GM21390 (cell line): ENCODE measurements around the gene NIT1.

Experiments used
- ATAC-seq: cut with Tn5 transposase; IDR thresholded peaks from one replicate; pipeline ENCODE4 v1.9.1; 2021; ENCODE audit not compliant: unreplicated experiment

The NIT1 gene

GRCh38 chr1:161117759-161118581 lies at the start of gene NIT1, which contains the start of gene PFDN2:
Gene NIT1, plus strand, starts transcription at chr1:161118105. Its CDS starts 72 bp downstream, at chr1:161118177.
Gene PFDN2, minus strand, starts transcription at chr1:161118037. Its CDS starts 11 bp downstream, at chr1:161118026.
- peak; percentile 77 for ATAC-seq

DNA sequence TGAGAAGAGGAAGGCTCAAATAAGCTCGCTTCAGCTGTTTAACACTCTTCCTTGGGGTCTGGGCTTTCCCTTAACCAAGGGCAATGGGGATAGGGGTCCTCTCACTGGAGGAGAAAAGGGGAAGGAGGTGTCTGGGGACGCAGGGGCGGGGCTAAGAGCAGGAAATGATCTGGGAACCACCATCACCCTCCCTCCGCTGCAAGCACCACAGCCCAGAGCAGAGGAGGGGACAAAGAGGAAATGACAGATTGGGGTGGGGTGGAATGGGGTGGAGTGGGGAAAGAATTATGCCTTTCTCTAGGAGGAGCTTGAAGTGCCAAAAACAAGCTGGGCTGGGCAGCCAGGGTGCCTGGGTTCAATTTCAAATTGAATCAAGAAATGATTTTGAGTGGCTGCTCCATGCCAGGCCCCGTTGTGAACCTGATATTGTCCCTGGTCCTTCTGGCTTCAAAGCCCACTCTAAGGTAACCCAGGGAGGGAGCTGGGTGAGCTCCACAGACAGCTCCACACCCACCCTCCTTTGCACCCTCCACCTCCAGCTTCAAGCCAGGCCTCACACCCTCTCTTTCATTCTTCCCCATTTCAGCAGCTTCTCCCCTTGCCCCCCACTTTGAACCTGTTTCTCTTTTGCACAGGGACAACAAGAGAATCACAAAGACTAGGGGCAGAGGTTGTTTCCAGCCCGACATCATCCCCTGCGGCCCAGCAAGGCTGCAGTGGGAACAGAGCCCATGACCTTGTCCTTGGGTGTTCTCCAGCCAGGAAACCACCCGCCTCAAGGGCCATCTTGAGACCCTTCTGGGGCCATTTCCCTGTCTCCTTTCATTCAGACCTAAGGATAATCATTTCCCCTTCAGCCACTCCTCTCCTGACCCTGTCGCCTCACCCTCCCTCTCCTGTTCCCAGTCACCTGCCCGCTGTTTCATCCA lies 49.3 kb upstream of the NIT1 start:
- ATAC-seq, result peak; percentile 57

GRCh38 chr1:161069241-161069640 lies 48.7 kb upstream of the NIT1 start:
- ATAC-seq, result no peak

DNA sequence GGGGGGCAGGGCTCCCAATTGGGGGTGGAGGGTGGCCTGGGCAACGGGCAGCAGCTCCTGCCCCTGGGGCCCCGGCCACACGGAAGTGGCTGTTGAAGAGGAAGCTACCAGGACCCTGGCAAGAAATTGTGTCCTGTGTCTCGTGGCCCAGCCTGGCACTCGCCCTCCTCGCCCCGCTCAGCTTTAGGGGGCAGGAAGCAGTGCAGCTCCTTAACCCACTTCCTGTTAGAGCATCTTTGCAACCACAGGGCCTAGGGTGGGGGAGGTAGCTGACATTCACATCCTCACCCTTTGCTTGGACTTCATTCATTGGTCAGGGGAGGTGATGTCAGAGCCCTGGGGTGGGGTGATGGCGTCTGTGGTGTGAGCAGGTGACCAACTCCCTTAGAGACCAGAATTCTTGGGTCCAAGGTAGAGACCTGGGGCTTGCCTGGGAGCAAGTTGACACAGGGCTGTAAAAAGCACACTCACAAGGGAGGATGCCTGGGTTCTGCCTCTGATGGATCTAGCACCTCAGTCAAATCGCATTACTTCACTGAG lies 48.1 kb upstream of the NIT1 start, which contains the start of gene ARHGAP30:
Gene ARHGAP30, minus strand, starts transcription at position 161 of the 540 bp plus-strand sequence. CDS start 267 bp downstream, outside the sequence.
- ATAC-seq, result peak; percentile 81

- no peak for ATAC-seq
These were observed 47.1 kb upstream of the NIT1 start for GRCh38 chr1:161070761-161071160.

DNA sequence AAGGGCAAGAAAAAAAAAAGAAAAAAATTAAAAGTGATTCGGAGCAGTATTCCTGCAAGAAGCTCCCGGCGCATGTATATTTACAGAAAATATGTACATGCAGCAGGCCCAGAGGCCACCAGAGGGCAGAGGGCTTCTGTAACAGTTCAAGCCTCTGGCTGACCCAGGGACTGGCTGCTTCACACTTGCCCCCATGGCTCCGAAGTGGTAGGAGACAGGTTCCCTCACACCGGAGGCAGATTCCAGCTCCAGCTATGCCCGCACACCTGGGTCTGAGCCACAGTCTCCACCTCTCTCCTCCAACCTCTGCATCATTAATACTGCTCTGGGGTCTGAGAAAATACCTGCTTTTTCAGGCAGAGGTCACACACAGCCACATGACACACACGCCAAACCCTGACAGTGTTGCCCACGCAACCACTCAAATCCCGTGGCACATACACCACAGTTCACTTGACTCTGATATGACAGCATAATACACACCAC lies 46.0 kb upstream of the NIT1 start:
- no peak for ATAC-seq

GRCh38 chr1:161072751-161073449 lies 45.0 kb upstream of the NIT1 start:
- ATAC-seq, result no peak

GRCh38 chr1:161073474-161074121 lies 44.3 kb upstream of the NIT1 start:
- ATAC-seq, result no peak

DNA sequence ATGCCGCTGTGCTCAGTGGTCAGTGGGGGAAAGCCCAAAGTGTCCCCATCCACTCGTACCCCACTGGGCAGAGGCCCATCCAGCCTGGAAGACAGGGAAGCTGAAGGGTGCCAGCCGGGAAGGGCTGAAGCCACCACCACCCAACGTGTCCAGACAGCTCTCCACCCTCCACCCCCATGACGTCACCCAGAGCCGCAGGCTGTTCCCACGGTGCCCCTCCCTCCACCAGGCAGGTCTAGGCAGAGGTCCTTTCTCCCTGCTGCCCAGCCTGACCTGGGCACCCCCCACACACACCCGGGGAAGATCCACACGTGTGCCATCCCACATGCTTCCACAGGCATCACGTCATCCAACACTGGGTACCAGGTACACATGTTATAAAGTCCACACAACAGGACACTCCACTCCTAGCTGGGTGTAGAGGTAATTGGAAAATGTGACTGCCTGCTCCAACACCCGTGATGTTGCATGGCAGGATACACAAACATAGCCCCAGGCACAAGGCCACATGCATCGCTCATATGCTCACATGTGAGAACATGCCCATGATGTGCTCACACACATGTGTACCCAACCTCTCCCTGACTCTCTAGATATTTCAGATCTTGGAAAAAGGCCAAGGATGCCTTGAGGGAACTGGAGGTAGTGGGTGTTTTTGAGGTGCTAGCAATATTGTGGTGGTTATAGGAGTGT lies 43.1 kb upstream of the NIT1 start:
- ATAC-seq, result no peak

- ATAC-seq, result no peak
These were observed 41.5 kb upstream of the NIT1 start for GRCh38 chr1:161076410-161076809.

- ATAC-seq, result no peak
These were observed 40.5 kb upstream of the NIT1 start for GRCh38 chr1:161077426-161077825.

DNA sequence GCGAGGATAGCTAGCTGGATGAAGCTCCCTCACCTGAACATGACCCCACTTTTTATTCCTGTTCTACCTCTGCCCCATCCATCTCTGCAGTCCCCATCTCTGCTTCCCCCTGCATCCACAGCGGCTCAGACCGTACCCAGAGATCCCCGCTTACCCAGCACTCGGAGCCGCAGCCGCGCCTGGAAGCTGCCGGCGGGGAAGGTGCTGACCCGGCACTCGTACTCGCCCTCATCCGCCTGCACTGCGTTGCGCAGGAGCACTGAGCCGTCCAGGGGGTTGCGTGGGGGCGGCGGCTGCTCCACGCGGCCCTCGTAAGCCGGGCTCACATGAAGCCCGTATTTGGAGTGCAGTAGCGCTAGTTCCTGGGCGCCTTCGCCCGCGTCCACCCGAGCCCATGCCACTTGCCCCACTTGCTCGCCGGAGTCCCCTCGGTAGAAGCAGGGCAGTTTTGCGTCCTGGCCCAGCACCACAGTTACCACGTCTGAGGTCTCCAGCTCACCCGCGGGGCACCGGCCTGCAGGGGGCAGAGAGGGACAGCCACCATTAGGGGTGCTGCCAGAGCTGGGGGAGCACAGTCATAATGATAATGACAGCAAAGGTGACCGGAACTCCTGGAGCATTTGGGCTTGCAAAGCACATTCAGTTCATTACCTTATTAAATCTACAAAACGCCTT lies 38.3 kb upstream of the NIT1 start:
- ATAC-seq, result no peak

DNA sequence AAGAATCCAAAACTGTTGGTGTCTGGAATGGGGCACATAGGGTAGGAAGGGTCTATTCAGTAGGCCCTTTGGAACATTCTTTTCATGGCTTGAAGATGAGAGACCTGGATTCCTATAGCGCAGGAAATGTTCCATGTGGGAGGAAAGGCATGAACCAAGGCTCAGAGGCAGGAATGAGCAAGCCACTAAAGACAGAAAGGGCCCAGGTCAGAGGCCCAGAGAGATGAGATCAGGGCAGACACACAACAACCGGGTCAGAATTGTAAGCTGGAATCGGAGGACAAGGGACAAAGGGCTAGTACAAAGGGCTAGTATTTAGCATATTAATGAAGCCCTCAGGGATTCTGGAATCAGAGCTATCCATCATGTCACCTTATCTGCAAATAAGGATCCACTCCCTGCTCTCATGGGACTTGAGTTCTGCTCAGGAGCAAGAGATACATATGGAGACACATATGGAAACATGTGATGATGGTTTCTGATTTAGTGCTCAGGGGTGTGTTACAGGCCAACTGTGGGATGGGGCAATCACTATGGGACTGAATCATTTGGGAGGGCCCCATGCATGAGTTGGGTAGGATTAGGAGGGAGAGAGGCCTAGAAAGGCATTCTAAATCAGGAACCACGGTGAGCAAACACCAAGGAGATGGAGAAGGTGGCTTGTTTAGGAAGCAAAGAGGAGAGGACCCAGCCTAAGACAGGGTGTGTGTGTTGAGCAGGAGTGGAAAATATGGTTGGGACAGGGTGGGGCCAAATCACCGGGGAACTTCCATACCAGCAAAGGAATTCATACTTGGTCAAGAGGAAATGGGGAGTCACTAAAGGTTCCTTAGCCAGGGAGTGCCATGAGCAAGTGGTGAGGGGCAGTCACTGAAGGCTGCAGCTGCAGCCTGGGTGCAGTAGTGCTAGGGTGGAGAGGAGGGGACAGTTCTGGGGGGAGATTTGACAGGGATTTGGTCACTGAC lies 37.2 kb upstream of the NIT1 start:
- no peak for ATAC-seq

DNA sequence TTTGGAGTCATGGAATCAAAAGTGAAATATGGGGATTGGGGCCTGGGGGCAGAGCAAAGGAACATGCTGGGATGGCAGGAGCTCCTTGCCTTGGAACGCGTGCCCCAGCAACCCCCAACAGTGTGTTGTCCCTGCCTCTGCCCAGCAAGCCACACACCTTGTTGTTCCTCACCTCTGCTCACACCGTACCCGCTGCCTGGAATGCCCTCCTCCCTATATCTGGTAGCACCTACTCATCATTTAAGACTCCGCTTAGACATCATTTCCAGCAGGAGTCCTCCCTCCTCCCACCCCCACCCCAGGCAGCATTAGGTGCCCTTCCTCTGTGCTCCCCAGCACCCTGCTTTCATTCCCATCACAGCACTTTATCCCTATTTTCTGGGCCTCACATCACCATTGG lies 36.4 kb upstream of the NIT1 start:
- no peak for ATAC-seq

DNA sequence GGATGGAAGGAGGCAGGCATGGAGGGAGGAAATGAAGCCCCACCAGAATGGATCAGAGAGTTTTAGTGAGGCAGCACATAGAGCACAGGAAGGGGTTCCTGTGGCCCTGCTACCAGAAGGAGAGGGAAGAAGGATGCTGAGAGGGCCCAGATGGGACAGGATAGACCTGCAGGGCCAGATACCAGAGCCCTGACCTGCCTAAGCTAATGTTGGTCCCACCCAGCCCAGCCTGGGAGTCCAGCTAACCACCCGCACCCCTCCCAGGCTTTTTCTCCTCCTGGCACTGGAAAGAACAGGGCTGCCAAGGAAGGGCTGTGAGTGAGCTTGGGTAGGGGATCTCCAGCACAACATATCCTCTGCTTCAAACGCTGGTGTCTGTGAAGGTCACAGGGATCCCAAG lies 35.4 kb upstream of the NIT1 start:
- ATAC-seq, result no peak

DNA sequence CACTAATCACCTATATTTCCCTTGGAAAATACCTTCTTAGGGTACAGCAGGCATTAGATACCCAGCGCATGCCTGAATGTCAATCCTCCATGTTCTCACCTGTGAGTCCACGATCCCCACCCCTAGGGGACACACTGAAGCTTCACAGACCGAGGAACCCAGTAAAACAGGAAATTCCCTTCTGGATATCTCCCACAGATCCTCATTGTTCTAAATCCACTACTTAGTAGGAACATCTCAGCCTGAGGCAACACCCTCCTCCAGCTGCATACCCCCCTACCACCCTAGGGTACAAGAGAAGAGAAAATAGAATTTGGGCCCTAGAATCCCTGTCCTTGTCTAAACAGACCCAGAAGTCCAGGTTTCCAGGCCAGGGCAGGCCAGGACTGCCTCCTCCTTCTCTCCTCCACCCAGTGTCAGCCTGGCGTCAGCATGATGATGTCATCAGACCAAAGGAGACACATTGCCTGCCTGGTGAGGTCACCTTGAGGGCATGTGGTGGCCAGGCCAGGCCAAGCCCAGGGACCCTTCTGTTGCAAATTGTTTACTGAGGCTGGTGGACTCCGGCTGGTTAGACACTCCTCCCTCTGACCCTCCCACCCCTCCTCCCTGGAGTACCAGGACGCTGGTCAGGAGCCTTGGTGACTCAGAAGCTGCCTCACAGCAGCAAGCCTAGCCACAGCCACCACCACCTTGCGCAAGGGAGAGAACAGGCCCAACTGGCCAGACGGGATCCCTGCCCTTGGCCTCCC lies 34.7 kb upstream of the NIT1 start:
- no peak for ATAC-seq
